ENCODE data around the gene BIN1. TPM values are rescaled to one million over a fixed set of nuclear protein-coding genes. Genes with fewer than 3 reads are reported as not detected.

Gene BIN1
- total RNA-seq, 1 experiment from 2014 or later, result 42.5 TPM

GRCh38 chr2:127058246-127058953 is 48.6 kb downstream of the BIN1 start:
- Mint-ChIP-seq H3K4me3 (no peak overlapping the region), H3K4me1 (peaks cover 2% of the 10 kb centered on the region; the same call in 1 of the 2 replicates), H3K27me3 (ENCODE audit: low read depth) (no peaks in the 10 kb centered on the region), H3K27ac (no peak overlapping the region), H3K9me3 (no peaks in the 10 kb centered on the region), H3K36me3 (peaks cover 3% of the 10 kb centered on the region)
- no peak for DNase-seq (ENCODE audit: low spot score)
- ChIA-PET CTCF (no interaction called here), POLR2A (no interaction called here)
- no peak for ATAC-seq
- TF ChIP-seq NFYB (CRISPR knock-in tag; conservative IDR thresholded peaks at IDR 0.05; ENCODE audit: low read depth) (no peak), GABPB1 (CRISPR knock-in tag; IDR thresholded peaks at IDR 0.05) (no peak), MAX (CRISPR knock-in tag; IDR thresholded peaks at IDR 0.05) (no peak), MLX (CRISPR knock-in tag; IDR thresholded peaks at IDR 0.05) (no peak), ZNF281 (CRISPR knock-in tag; IDR thresholded peaks at IDR 0.05) (no peak), MYBL2 (CRISPR knock-in tag; IDR thresholded peaks at IDR 0.05) (no peak), ZNF232 (CRISPR knock-in tag; IDR thresholded peaks at IDR 0.05) (no peak), GTF2I (CRISPR knock-in tag; conservative IDR thresholded peaks at IDR 0.05) (no peak), ETV6 (CRISPR knock-in tag; IDR thresholded peaks at IDR 0.05) (no peak), ZBTB43 (CRISPR knock-in tag; IDR thresholded peaks at IDR 0.05) (no peak), STAT6 (CRISPR knock-in tag; conservative IDR thresholded peaks at IDR 0.05; ENCODE audit: low read depth) (no peak), ATF6 (CRISPR knock-in tag; IDR thresholded peaks at IDR 0.05) (no peak), AR (CRISPR knock-in tag; IDR thresholded peaks at IDR 0.05) (no peak), ATF2 (CRISPR knock-in tag; IDR thresholded peaks at IDR 0.05; ENCODE audit: borderline replicate concordance, low read depth) (no peak), ZNF532 (CRISPR knock-in tag; IDR thresholded peaks at IDR 0.05; ENCODE audit: borderline replicate concordance) (no peak), TEAD1 (CRISPR knock-in tag; IDR thresholded peaks at IDR 0.05) (no peak), TCF7 (CRISPR knock-in tag; IDR thresholded peaks at IDR 0.05; ENCODE audit: low read depth) (no peak)
